ENCODE data around the gene CAPS2. TPM values are rescaled to one million over a fixed set of nuclear protein-coding genes. Genes with fewer than 3 reads are reported as not detected.

Gene CAPS2
- total and polyA plus RNA-seq, 2 donors (not counting 3 experiments of a cell fraction or from before 2014, with no cell fraction given), result 0.61 to 1.7 TPM

DNA sequence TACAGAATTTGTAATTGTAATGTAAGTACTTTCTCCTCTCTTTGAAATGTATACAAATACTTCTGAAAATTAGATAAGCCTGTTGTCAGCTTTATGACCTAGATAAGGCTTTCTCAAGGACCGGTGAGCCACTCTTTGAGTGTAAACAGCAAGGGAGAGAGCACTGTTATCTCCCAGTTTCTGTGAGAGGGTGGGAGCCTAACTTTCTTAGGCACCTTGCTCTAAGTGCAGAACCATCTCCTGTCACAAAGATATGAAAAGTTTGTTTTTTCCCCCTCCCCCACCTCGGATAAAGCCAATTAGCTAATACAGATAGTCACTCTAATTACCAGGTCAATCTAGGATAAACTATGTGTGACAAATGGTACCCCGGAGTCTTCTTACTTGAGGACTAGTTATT, 35.8 kb downstream of the CAPS2 start:
- no peak overlapping the region for H2AFZ ChIP-seq (ENCODE audit: low read depth, low read length)
- H3K9ac ChIP-seq (replicated peaks; ENCODE audit: extremely low read depth, insufficient read depth, low read length), result no peak overlapping the region
- H3K4me1 ChIP-seq (ENCODE audit: control insufficient read depth, extremely low read depth, insufficient read depth, low read length), result no peaks in the 10 kb centered on the region
- no peaks in the 10 kb centered on the region for H3K27me3 ChIP-seq (ENCODE audit: control insufficient read depth in 2 of 2, insufficient read depth in 2 of 2, low read length in 2 of 2)
- ChIA-PET CTCF (interaction anchor here (2.0 kb wide), 1 partner anchor 10 kb away, joined by 5 read pairs; no protein-coding TSS in a partner anchor), POLR2A (no interaction called here)
- DNase-seq (ENCODE audit: low read depth, low spot score) (no peak), FAIRE-seq (no peak)
- no peak overlapping the region for H3K4me3 ChIP-seq (replicated peaks in 1 of 3; ENCODE audit: insufficient read depth in 1 of 3, low read depth in 1 of 3, low read length in 3 of 3)
- no peak overlapping the region for H3K27ac ChIP-seq (ENCODE audit: insufficient read depth, low read depth, low read length)
- no peaks in the 10 kb centered on the region for H3K9me3 ChIP-seq (replicated peaks; ENCODE audit: control insufficient read depth, insufficient read depth, low read length)
- H3K4me2 ChIP-seq (ENCODE audit: insufficient read depth, low read length), result no peak overlapping the region
- H3K9me1 ChIP-seq (replicated peaks; ENCODE audit: control insufficient read depth, extremely low read depth, insufficient read depth, low read length), result no peaks in the 10 kb centered on the region
- no peaks in the 10 kb centered on the region for H3K36me3 ChIP-seq (ENCODE audit: control insufficient read depth in 2 of 2, extremely low read depth in 1 of 2, insufficient read depth in 2 of 2, low read length in 2 of 2)
- dilution Hi-C loops (cut with MboI; ENCODE audit: extremely low pct_ligation_motif_present, low sequenced_read_pairs) (no loop called here), intact Hi-C loops (cut with micrococcal nuclease) (no loop called here)
- no peak for TF ChIP-seq JUN (IDR thresholded peaks at IDR 0.05; ENCODE audit: borderline replicate concordance, insufficient read depth, insufficient read length, low read depth)
- TF ChIP-seq EZH2 (IDR thresholded peaks at IDR 0.05; ENCODE audit: borderline replicate concordance, low read depth, low read length, severe bottlenecking), result no peak
- no peak for TF ChIP-seq FOS (IDR thresholded peaks at IDR 0.05; ENCODE audit: borderline replicate concordance, insufficient read depth, low read length)
- no peak for TF ChIP-seq MAX (IDR thresholded peaks at IDR 0.05; ENCODE audit: insufficient read depth, insufficient read length)
- TF ChIP-seq POLR2AphosphoS5 (IDR thresholded peaks at IDR 0.05; ENCODE audit: insufficient read depth, low read depth, low read length), result no peak
- TF ChIP-seq, protein P1, sequence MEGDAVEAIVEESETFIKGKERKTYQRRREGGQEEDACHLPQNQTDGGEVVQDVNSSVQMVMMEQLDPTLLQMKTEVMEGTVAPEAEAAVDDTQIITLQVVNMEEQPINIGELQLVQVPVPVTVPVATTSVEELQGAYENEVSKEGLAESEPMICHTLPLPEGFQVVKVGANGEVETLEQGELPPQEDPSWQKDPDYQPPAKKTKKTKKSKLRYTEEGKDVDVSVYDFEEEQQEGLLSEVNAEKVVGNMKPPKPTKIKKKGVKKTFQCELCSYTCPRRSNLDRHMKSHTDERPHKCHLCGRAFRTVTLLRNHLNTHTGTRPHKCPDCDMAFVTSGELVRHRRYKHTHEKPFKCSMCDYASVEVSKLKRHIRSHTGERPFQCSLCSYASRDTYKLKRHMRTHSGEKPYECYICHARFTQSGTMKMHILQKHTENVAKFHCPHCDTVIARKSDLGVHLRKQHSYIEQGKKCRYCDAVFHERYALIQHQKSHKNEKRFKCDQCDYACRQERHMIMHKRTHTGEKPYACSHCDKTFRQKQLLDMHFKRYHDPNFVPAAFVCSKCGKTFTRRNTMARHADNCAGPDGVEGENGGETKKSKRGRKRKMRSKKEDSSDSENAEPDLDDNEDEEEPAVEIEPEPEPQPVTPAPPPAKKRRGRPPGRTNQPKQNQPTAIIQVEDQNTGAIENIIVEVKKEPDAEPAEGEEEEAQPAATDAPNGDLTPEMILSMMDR (IDR thresholded peaks at IDR 0.05; ENCODE audit: extremely low read depth in 1 of 2, insufficient read depth in 1 of 2, low read depth in 1 of 2, low read length in 2 of 2), result no peak
- TF ChIP-seq GATA2 (IDR thresholded peaks at IDR 0.05; ENCODE audit: insufficient read depth, insufficient read length, low read depth, low read length), result no peak
- no peak for TF ChIP-seq POLR2A (IDR thresholded peaks at IDR 0.05; ENCODE audit: low read depth, low read length)
- no peak for TF ChIP-seq MYC (IDR thresholded peaks at IDR 0.05; ENCODE audit: low read depth, low read length)
- no peaks in the 10 kb centered on the region for H4K20me1 ChIP-seq (replicated peaks; ENCODE audit: control insufficient read depth, extremely low read depth, insufficient read depth, low read length)
- BruUV-seq (replicated peaks), result no TSS peak
- no peaks in the 10 kb centered on the region for H3K79me2 ChIP-seq (ENCODE audit: control insufficient read depth, insufficient read depth, low read length)
